Smooth muscle cell (in vitro differentiated cells): ENCODE results near the gene FHIT. TPM values are rescaled to one million over a fixed set of nuclear protein-coding genes. Genes with fewer than 3 reads are reported as not detected.

ENCODE experiments used
- DNase-seq: peaks from one replicate; lab custom pipeline; 2025; ENCODE audit not compliant: unreplicated experiment; lab: John Stamatoyannopoulos, UW
- H2AFZ ChIP-seq: fragments of 200-600 bp; sonication (generic); 2 replicates; pipeline ENCODE4 v1.6.0; 2016; ENCODE audit warnings: antibody characterized with exemption, low read depth, mild to moderate bottlenecking
- H3F3A ChIP-seq: fragments of 200-600 bp; sonication (generic); 2 replicates; pipeline ENCODE4 v1.6.0; 2017; ENCODE audit warnings: antibody characterized with exemption, low read depth
- H3K27ac ChIP-seq: fragments of 200-600 bp; sonication (generic); 2 replicates; pipeline ENCODE4 v1.5.1; 2016; ENCODE audit warnings: low read depth, mild to moderate bottlenecking
- H3K27me3 ChIP-seq: fragments of 200-600 bp; sonication (generic); 2 replicates; pipeline ENCODE4 v1.6.1; 2016; ENCODE audit warnings: low read depth, mild to moderate bottlenecking
- H3K36me3 ChIP-seq: fragments of 200-600 bp; sonication (generic); 2 replicates; pipeline ENCODE4 v1.5.1; 2016; ENCODE audit warnings: low read depth
- H3K4me1 ChIP-seq: fragments of 200-600 bp; sonication (generic); 2 replicates; pipeline ENCODE4 v1.5.1; 2016; ENCODE audit warnings: low read depth
- H3K4me2 ChIP-seq: fragments of 200-600 bp; sonication (generic); 2 replicates; pipeline ENCODE4 v1.6.0; 2016; ENCODE audit warnings: mild to moderate bottlenecking
- H3K4me3 ChIP-seq: fragments of 200-600 bp; sonication (generic); 2 replicates; pipeline ENCODE4 v1.5.1; 2016; ENCODE audit warnings: mild to moderate bottlenecking
- H3K79me2 ChIP-seq: fragments of 200-600 bp; sonication (generic); 2 replicates; pipeline ENCODE4 v1.6.0; 2016; ENCODE audit warnings: low read depth, mild to moderate bottlenecking
- H3K9ac ChIP-seq: fragments of 200-600 bp; sonication (generic); 2 replicates; pipeline ENCODE4 v1.6.0; 2016; ENCODE audit warnings: low read depth
- H3K9me3 ChIP-seq: fragments of 200-600 bp; sonication (generic); replicated peaks from 2 replicates; pipeline ENCODE4 v1.5.1; 2016; ENCODE audit warnings: low read depth
- H4K20me1 ChIP-seq: fragments of 200-600 bp; sonication (generic); 2 replicates; pipeline ENCODE4 v1.6.0; 2016; ENCODE audit warnings: low read depth
- CTCF ChIP-seq: fragments of 200-600 bp; sonication (generic); IDR thresholded peaks from 2 replicates; pipeline ENCODE4 v1.5.1; 2017; ENCODE audit warnings: borderline replicate concordance, mild to moderate bottlenecking, antibody characterized with exemption; ENCODE audit not compliant: insufficient read depth, poor library complexity, severe bottlenecking
- WGBS: methylation state at CpG from one replicate; pipeline ENCODE4 v1.1.7; 2016; ENCODE audit warnings: low lambda C conversion rate; 5-methylcytosine and 5-hydroxymethylcytosine counted together
- polyA plus RNA-seq: library from polyadenylated mRNA; unstranded; fragments of >200 nt; fragmentation: Nextera tagmentation; extraction: Ambion mirVana; gene quantifications from 2 replicates; pipeline ENCODE4 v1.2.1, GENCODE V29; 2016
- total RNA-seq: library from RNA; depleted of rRNA; stranded (reverse); fragments of >200 nt; gene quantifications from 2 replicates; pipeline ENCODE4 v1.2.3, GENCODE V29; 2014

Gene FHIT
- total and polyA plus RNA-seq, 2 experiments from 2014 or later = 5.9 to 6.7 TPM

- Histone ChIP-seq H3K79me2 (no peaks in the 10 kb centered on the region), H3K9ac (no peak overlapping the region), H3K4me1 (no peaks in the 10 kb centered on the region), H3K4me2 (no peak overlapping the region), H3K27me3 (no peaks in the 10 kb centered on the region), H3F3A (peaks cover 4% of the 10 kb centered on the region), H3K4me3 (no peak overlapping the region), H3K9me3 (no peaks in the 10 kb centered on the region), H4K20me1 (no peaks in the 10 kb centered on the region), H3K36me3 (no peaks in the 10 kb centered on the region), H3K27ac (no peak overlapping the region), H2AFZ (no peak overlapping the region)
- no peak for TF ChIP-seq CTCF
- DNase-seq = no peak
- WGBS = 97% methylated on average over 6 of the region's 6 CpGs
Measured at GRCh38 chr3:59994732-59995304, 1256.4 kb downstream of the FHIT start.

- Histone ChIP-seq H3K4me3 (no peak overlapping the region), H3K4me2 (no peak overlapping the region), H3K9me3 (no peaks in the 10 kb centered on the region), H3K27ac (no peak overlapping the region), H3F3A (peaks cover 4% of the 10 kb centered on the region), H3K4me1 (no peaks in the 10 kb centered on the region), H3K27me3 (no peaks in the 10 kb centered on the region), H3K36me3 (no peaks in the 10 kb centered on the region), H3K79me2 (no peaks in the 10 kb centered on the region), H3K9ac (no peak overlapping the region), H4K20me1 (no peaks in the 10 kb centered on the region), H2AFZ (no peak overlapping the region)
- WGBS = 71% methylated on average over 4 of the region's 4 CpGs
- no peak for TF ChIP-seq CTCF
- no peak for DNase-seq
Measured at GRCh38 chr3:59992578-59992977, 1258.7 kb downstream of the FHIT start.

GRCh38 chr3:59990915-59991314 lies 1260.3 kb downstream of the FHIT start:
- WGBS = 92% methylated on average over 2 of the region's 2 CpGs
- Histone ChIP-seq H3K27ac (no peak overlapping the region), H3K36me3 (no peaks in the 10 kb centered on the region), H3K27me3 (no peaks in the 10 kb centered on the region), H3K4me3 (no peak overlapping the region), H4K20me1 (no peaks in the 10 kb centered on the region), H3K79me2 (no peaks in the 10 kb centered on the region), H2AFZ (no peak overlapping the region), H3K4me2 (no peak overlapping the region), H3F3A (peaks cover 4% of the 10 kb centered on the region), H3K4me1 (no peaks in the 10 kb centered on the region), H3K9ac (no peak overlapping the region), H3K9me3 (no peaks in the 10 kb centered on the region)
- no peak for DNase-seq
- no peak for TF ChIP-seq CTCF

GRCh38 chr3:59982510-59982909 lies 1268.7 kb downstream of the FHIT start:
- Histone ChIP-seq H3K36me3 (no peaks in the 10 kb centered on the region), H3F3A (no peaks in the 10 kb centered on the region), H3K9ac (no peak overlapping the region), H3K4me2 (no peak overlapping the region), H3K4me1 (no peaks in the 10 kb centered on the region), H3K79me2 (no peaks in the 10 kb centered on the region), H4K20me1 (no peaks in the 10 kb centered on the region), H2AFZ (no peak overlapping the region), H3K27ac (no peak overlapping the region), H3K9me3 (no peaks in the 10 kb centered on the region), H3K4me3 (no peak overlapping the region), H3K27me3 (no peaks in the 10 kb centered on the region)
- WGBS = 80% methylated on average over 3 of the region's 3 CpGs
- TF ChIP-seq CTCF = no peak
- no peak for DNase-seq
